NCI-H2107 (cell line): ENCODE data around the gene MYCN.
"Not testable (repeated sequence)": the region's sequence is repeated elsewhere in the genome, so short reads cannot be mapped to it uniquely, and the experiment has no call there.

ENCODE experiments used
- DNase-seq: peaks from one replicate; lab custom pipeline; 2025; lab: John Stamatoyannopoulos, UW

MYCN gene

GRCh38 chr2:15907461-15908324, 32.7 kb upstream of the MYCN start:
- no peak for DNase-seq

GRCh38 chr2:15908371-15908770, 32.0 kb upstream of the MYCN start:
- DNase-seq = no peak

- no peak for DNase-seq
Observed at GRCh38 chr2:15909157-15909556, 31.2 kb upstream of the MYCN start.

GRCh38 chr2:15909736-15910135, 30.6 kb upstream of the MYCN start:
- DNase-seq = no peak

GRCh38 chr2:15911270-15911669, 29.1 kb upstream of the MYCN start:
- not testable (repeated sequence) for DNase-seq

GRCh38 chr2:15911686-15912085, 28.7 kb upstream of the MYCN start:
- no peak for DNase-seq

- DNase-seq = no peak
Observed at GRCh38 chr2:15912203-15912602, 28.1 kb upstream of the MYCN start.

GRCh38 chr2:15913146-15913545, 27.2 kb upstream of the MYCN start:
- DNase-seq = no peak

- no peak for DNase-seq
Observed at GRCh38 chr2:15914596-15915385, 25.6 kb upstream of the MYCN start.

GRCh38 chr2:15915546-15915945, 24.8 kb upstream of the MYCN start:
- DNase-seq = not testable (repeated sequence)

- no peak for DNase-seq
Observed at GRCh38 chr2:15916336-15916735, 24.0 kb upstream of the MYCN start.

- no peak for DNase-seq
Observed at GRCh38 chr2:15918761-15919356, 21.5 kb upstream of the MYCN start.

- DNase-seq = no peak
Observed at GRCh38 chr2:15919716-15920434, 20.5 kb upstream of the MYCN start.

- no peak for DNase-seq
Observed at GRCh38 chr2:15920696-15921095, 19.7 kb upstream of the MYCN start.

GRCh38 chr2:15923597-15923996, 16.8 kb upstream of the MYCN start:
- DNase-seq = no peak

GRCh38 chr2:15925819-15926218, 14.5 kb upstream of the MYCN start:
- DNase-seq = no peak

GRCh38 chr2:15926252-15926651, 14.1 kb upstream of the MYCN start:
- no peak for DNase-seq

- DNase-seq = no peak
Observed at GRCh38 chr2:15927551-15928218, 12.7 kb upstream of the MYCN start.

GRCh38 chr2:15929008-15929407, 11.3 kb upstream of the MYCN start:
- DNase-seq = not testable (repeated sequence)

GRCh38 chr2:15929861-15930260, 10.5 kb upstream of the MYCN start:
- DNase-seq = no peak

GRCh38 chr2:15930589-15931318, 9.6 kb upstream of the MYCN start:
- no peak for DNase-seq
